ENCODE results near the gene C2CD4C.

GRCh38 chr19:383922-384798 is 24.8 kb downstream of the C2CD4C start:
- TF ChIP-seq EZH2phosphoT487 (IDR thresholded peaks at IDR 0.05; ENCODE audit: low read depth): no peak
- TF ChIP-seq CTCF (IDR thresholded peaks at IDR 0.05; ENCODE audit: low read depth, low read length): no peak

Measured in OCI-LY3 (cell line).